ENCODE measurements around the gene SLC22A15. TPM values are rescaled to one million over a fixed set of nuclear protein-coding genes. Genes with fewer than 3 reads are reported as not detected.
A peak's percentile ranks its signal among the peaks of the same experiment; 100 is the strongest.

The SLC22A15 gene
- polyA plus RNA-seq, 6 donors from 2014 or later, result 0.13 to 0.53 (median 0.25) TPM; not detected in 2

DNA sequence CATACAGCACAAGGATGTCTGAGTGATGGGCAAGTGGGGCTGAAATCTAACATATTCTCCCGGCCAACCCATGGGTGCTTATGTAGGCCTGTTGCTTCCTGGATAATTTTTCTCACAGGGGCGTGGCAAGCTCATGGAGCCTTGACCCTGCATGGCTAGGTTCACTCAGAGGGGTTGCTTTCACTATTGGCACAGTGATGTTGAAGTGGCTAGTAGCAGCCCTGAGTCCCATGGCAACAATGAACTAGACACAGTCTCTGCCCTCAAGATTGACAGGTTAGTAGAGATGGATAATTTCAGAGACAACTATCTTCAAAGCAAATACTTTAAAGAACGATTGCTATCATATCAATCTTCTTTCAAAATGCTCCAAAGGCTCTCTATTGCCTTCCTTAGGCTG is 128.4 kb downstream of the SLC22A15 start:
- peaks cover 8 to 20% (median 8%) of the 10 kb centered on the region in 3 donors for H3K27me3 Mint-ChIP-seq
- H3K4me1 Mint-ChIP-seq, result no peaks in the 10 kb centered on the region
- DNase-seq, result no peak
- H3K4me3 Mint-ChIP-seq, result no peak overlapping the region
- no peak overlapping the region for H3K27ac Mint-ChIP-seq
- no peak for ATAC-seq (ENCODE audit: low read depth in 2 of 2)
- no peaks in the 10 kb centered on the region for H3K9me3 Mint-ChIP-seq
- no peaks in the 10 kb centered on the region for H3K36me3 Mint-ChIP-seq

DNA sequence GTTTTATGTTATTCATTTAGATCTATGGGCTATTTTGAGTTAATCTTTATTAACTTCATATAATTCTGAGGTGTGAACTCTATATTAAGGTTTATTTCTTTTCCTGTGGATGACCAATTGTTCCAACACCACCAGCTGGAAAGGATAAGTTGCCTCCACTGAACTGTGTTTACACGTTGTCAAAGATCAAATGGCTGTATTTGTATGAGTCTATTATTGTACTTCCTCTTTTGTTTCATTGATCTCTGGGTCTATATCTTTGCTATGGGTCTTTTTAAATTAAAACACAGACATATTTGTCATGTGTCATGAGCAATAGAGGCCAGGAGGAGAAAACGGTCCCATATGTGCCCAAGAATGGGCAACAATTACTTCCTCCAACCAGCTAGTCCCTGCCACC is 129.7 kb downstream of the SLC22A15 start:
- Mint-ChIP-seq H3K4me3 (no peak overlapping the region), H3K36me3 (no peaks in the 10 kb centered on the region), H3K9me3 (no peaks in the 10 kb centered on the region), H3K27ac (no peak overlapping the region), H3K27me3 (peaks cover 7 to 22% (median 12%) of the 10 kb centered on the region in 3 donors), H3K4me1 (no peaks in the 10 kb centered on the region)
- DNase-seq (no peak), ATAC-seq (ENCODE audit: low read depth in 2 of 2) (no peak)

DNA sequence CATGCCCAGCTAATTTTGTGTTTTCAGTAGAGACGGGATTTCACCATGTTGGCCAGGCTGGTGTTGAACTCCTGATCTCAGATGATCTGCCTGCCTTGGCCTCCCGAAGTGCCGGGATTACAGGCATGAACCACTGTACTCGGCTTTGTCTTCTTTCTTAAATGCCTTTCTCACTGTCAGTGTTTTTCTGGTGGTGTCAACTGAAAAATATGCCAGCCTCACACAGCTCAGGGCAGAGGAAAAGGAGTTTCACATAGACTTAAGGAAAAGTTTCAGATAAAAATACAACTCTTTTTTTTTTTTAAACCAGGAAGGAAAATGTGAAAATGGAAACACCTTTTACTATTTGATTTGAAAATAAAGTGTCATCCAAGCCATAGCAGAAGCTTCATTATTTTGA is 130.3 kb downstream of the SLC22A15 start:
- no peak overlapping the region for H3K4me3 Mint-ChIP-seq
- DNase-seq, result no peak
- no peaks in the 10 kb centered on the region for H3K9me3 Mint-ChIP-seq
- H3K36me3 Mint-ChIP-seq, result no peaks in the 10 kb centered on the region
- no peak overlapping the region for H3K27ac Mint-ChIP-seq
- ATAC-seq (ENCODE audit: low read depth in 2 of 2), result no peak
- peaks cover 7 to 18% (median 7%) of the 10 kb centered on the region in 3 donors for H3K27me3 Mint-ChIP-seq
- no peaks in the 10 kb centered on the region for H3K4me1 Mint-ChIP-seq

DNA sequence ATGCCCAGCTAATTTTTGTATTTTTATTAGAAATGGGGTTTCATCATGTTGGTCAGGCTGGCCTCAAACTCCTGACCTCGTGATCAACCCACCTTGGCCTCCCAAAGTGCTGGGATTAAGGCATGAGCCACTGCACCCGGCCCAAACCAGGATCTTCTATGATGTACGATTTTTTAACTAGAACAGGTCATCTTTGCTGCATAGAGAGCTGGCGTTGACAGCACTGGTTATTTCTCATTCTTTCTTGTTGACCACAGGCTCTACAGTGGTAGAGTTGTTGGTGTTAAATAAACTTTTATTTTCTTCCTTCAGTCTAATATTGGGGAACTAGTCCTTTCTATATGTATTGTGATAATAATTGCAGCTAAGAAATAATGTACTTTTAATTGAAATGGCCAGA is 131.1 kb downstream of the SLC22A15 start:
- Mint-ChIP-seq H3K36me3 (no peaks in the 10 kb centered on the region), H3K4me1 (no peaks in the 10 kb centered on the region), H3K27me3 (peaks cover 11 to 17% (median 12%) of the 10 kb centered on the region in 3 donors), H3K4me3 (no peak overlapping the region), H3K27ac (no peak overlapping the region), H3K9me3 (no peaks in the 10 kb centered on the region)
- ATAC-seq (ENCODE audit: low read depth in 2 of 2) (no peak), DNase-seq (no peak)

DNA sequence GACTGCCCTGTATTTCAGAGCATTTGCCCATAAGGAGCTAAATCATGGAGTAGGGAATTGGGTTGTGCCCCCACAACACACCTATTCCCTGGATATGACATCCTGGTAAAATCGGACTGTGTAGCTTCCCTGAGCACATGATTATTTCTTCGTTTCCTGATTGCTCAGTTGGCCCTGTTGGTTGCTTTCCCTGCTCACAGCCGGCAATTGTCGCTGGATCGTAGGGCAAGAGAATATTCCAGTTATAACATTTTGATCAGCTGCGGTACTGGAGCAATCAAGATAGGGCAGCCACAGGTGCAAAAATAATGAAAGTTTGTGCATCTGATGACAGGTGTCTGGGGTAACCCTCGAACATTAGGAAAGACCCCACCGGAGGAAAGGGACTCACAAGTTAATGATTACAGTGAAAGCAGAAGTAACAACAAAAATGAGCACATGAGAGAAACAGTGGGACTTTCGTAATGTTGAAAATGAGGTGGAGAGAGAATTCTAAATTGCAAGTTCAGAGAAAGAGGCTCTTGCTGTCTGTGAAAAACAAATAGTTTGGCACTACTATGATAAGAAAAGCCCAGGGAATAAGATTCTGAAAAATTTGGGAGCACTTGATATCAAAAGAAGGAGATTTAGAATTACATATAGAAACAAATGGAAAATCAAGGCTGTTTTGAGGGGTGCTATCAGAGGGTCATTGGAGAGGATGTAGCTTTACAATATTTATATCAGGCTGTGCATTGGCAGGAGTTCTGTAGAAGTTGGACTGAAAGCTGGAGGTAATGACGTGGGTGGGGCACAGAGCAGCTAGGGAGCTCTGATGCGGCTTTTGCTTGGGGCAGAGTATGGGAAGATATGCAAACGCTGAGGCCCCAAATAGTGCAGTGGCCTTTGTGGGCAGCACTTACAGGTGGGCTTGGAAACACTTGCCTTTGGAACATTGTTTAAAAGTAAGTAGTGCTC is 134.5 kb downstream of the SLC22A15 start, which contains the start of gene MAB21L3:
TSS of gene MAB21L3 (plus strand) at position 833 of the 957 bp plus-strand sequence. CDS start 1,217 bp downstream, outside the sequence.
- H3K27ac Mint-ChIP-seq, result peak within 1 kb of the TSS in 1 of 6 donors; percentile 93
- H3K4me3 Mint-ChIP-seq, result no peak within 1 kb of the TSS
- H3K36me3 Mint-ChIP-seq, result no peaks in the 10 kb centered on the region
- no peak for ATAC-seq (ENCODE audit: low read depth in 2 of 2)
- H3K27me3 Mint-ChIP-seq, result peaks cover 12 to 31% (median 13%) of the 10 kb centered on the region in 3 donors
- no peaks in the 10 kb centered on the region for H3K9me3 Mint-ChIP-seq
- no peak for DNase-seq
- H3K4me1 Mint-ChIP-seq, result no peaks in the 10 kb centered on the region

DNA sequence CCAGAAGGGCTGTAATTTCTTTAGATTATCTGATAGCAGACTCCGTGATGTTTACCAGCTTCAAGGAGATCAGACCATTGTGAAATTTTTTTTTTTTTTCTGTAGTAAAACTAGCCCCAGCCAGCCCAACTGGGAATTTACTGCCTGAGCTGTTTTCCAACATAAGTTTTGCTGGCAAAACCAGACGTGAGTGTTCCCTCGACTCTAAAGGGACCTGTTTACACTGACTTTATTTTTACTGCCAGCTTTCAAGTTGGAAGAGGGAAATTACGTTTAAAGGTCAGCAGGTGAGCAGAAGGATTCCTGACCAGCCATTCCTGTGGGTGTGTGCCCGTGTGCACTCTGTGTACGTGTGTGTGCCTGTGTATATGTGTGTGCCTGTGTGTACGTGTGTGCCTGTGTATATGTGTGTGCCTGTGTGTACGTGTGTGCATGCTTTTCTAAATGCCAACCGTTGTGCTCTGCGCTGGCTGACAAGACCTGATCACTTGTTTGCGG is 135.3 kb downstream of the SLC22A15 start:
- Mint-ChIP-seq H3K36me3 (no peaks in the 10 kb centered on the region), H3K4me1 (no peaks in the 10 kb centered on the region), H3K27me3 (peaks cover 12 to 31% (median 13%) of the 10 kb centered on the region in 3 donors), H3K27ac (no peak overlapping the region), H3K4me3 (no peak overlapping the region), H3K9me3 (no peaks in the 10 kb centered on the region)
- DNase-seq (no peak), ATAC-seq (ENCODE audit: low read depth in 2 of 2) (no peak)

DNA sequence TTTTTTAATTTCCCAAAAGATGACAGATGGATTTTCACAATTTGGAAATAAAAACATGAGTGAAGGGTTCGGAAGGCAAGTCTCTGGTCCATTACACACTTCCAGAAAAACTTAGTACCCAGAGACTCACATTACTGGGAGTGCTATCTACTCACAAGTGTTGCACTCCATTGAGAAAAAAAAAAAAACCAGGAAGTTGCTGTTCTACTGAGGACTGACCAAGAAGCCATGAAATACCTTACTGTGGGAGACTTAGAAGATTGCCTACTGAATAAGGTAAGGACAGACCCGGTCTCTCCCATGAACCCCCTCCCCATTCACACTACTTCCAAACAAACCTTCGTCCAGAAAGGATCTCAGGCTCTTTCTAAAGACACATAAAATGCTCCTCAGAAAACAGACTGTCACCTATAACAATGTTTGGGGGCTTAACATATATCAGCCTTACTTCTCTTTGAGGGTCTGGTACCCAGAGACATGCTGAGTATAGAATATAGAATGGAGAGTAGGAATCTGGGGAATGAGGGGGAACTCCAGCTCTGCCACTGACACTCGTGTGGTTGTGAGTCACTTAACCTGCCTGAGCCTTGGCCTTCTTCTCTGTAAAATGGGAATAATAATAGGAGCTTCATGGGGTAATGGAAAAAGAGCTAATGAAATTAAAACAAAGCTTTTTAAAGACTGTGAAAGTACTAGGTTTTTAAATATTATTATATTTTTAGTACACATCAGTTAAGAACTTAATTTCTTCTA is 136.3 kb downstream of the SLC22A15 start:
- DNase-seq, result no peak
- Mint-ChIP-seq H3K27ac (no peak overlapping the region), H3K27me3 (peaks cover 16 to 36% (median 19%) of the 10 kb centered on the region in 3 donors), H3K36me3 (no peaks in the 10 kb centered on the region), H3K4me1 (no peaks in the 10 kb centered on the region), H3K9me3 (no peaks in the 10 kb centered on the region), H3K4me3 (no peak overlapping the region)
- ATAC-seq (ENCODE audit: low read depth in 2 of 2), result no peak

DNA sequence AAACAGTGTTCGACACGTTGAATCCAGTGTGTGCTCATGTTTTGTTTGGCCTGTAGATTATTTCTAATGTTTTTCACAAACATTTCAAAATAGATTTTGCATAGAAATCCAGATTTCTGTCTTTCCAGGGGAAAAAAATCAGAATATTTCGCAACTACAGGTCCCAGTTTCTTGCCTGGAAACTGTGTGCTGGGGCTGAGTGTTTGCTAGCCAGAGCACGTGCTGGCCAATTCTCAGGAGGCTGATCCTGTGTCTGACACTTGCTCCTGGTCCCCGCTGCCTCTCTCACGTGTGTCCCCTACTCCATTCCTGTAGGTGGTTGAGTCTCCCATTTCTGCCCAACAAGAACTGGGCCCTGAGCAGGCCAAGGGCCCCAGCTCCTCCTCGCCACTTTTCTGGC is 137.3 kb downstream of the SLC22A15 start:
- no peaks in the 10 kb centered on the region for H3K36me3 Mint-ChIP-seq
- H3K9me3 Mint-ChIP-seq, result peaks cover 0 to 3% (median 0%) of the 10 kb centered on the region in 7 donors
- no peak overlapping the region for H3K27ac Mint-ChIP-seq
- no peaks in the 10 kb centered on the region for H3K4me1 Mint-ChIP-seq
- no peak overlapping the region for H3K4me3 Mint-ChIP-seq
- H3K27me3 Mint-ChIP-seq, result peaks cover 18 to 37% (median 21%) of the 10 kb centered on the region in 3 donors
- ATAC-seq (ENCODE audit: low read depth in 2 of 2) (no peak), DNase-seq (no peak)

DNA sequence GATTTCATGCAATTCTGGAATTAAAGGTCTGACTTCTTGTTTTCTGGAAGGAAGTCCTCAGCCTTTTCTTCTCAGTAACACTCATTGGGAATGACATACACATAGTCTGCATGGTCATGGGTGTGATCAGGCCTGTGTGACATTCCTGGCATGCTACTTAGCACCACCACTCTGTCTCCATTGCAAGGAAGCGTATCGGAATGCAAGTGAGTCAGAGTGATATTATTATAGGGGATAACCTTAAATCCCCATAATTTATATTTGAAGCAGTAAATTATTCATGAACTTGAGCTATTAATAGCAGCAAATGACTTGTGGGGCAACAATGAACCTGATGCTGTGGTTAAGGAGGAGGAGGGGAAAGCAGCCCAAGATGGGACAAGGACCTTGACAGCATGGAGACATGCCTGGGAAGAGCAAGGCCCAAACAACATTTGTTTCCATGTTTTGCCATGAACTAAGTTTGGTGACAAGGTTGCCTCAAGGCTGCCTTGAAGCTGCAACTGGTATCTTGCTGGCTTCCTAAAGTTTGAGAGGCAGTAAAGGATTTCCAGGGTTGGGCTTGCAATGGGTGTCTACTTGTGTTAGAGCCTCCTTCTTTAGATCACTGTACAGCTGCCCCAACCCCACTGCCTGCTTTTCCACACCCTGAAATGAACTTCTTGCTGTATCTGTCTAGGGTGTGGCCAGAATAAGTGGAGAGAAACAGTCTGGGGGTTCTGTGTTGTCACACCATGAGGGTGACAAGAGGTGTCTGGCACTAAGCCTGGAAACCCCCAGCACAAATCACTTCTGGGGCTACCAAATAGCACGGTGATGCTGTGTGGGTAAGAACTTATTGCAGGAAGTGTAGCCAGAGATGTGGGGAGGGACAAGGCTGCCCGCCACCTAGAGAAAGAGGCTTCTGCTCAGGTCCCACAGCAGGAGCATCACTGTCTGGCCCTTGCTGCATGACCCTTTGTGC is 139.4 kb downstream of the SLC22A15 start:
- Mint-ChIP-seq H3K27me3 (peaks cover 25 to 45% (median 27%) of the 10 kb centered on the region in 3 donors), H3K4me3 (no peak overlapping the region), H3K9me3 (peaks cover 0 to 3% (median 0%) of the 10 kb centered on the region in 7 donors), H3K4me1 (no peaks in the 10 kb centered on the region), H3K36me3 (no peaks in the 10 kb centered on the region), H3K27ac (no peak overlapping the region)
- DNase-seq, result no peak
- ATAC-seq (ENCODE audit: low read depth in 2 of 2), result no peak

DNA sequence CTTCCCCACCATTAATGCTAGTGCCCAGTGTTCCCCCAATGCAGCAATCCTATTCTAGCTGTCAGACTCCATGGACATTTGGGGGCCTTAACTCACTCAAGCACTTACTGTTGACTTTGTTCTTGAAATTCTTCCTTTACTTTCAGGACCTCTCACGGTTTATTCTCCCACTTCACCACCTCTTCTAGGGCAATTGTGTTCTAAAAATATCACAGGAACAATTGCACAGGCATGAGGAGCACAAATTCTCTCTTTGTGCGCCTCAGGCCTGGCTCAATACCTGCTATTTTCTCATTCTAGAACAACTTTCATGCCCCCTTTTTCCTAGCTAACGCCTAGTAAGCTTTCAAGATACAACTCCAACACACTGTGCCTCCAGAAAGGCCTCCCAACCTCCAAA is 142.2 kb downstream of the SLC22A15 start:
- no peaks in the 10 kb centered on the region for H3K4me1 Mint-ChIP-seq
- H3K27ac Mint-ChIP-seq, result no peak overlapping the region
- peaks cover 0 to 3% (median 0%) of the 10 kb centered on the region in 7 donors for H3K9me3 Mint-ChIP-seq
- DNase-seq, result no peak
- no peaks in the 10 kb centered on the region for H3K36me3 Mint-ChIP-seq
- H3K4me3 Mint-ChIP-seq, result no peak overlapping the region
- H3K27me3 Mint-ChIP-seq, result peaks cover 24 to 44% (median 32%) of the 10 kb centered on the region in 3 donors
- no peak for ATAC-seq (ENCODE audit: low read depth in 2 of 2)

Measured in naive B cell (primary cell).